Glomerular endothelial cell (primary cell): ENCODE measurements around the gene METTL1. TPM values are rescaled to one million over a fixed set of nuclear protein-coding genes. Genes with fewer than 3 reads are reported as not detected.
"Not testable (repeated sequence)": the region's sequence is repeated elsewhere in the genome, so short reads cannot be mapped to it uniquely, and the experiment has no call there.

ENCODE experiments used
- DNase-seq: peaks from one replicate; pipeline ENCODE4 v3.0.0-alpha.2; 2011; ENCODE audit warnings: low read depth, low spot score; ENCODE audit errors: extremely low read depth
- total RNA-seq: library from RNA; depleted of rRNA; stranded (reverse); fragments of >200 nt; gene quantifications from 2 replicates; pipeline ENCODE4 v1.2.3, GENCODE V29; 2015

Gene METTL1
- total RNA-seq, 1 donor from 2014 or later: 11.3 TPM

GRCh38 chr12:57726151-57726883, 45.6 kb downstream of the METTL1 start:
- DNase-seq: no peak

GRCh38 chr12:57725851-57726150, 46.1 kb downstream of the METTL1 start:
- no peak for DNase-seq

GRCh38 chr12:57724936-57725740, 46.8 kb downstream of the METTL1 start:
- no peak for DNase-seq

- no peak for DNase-seq
Measured at GRCh38 chr12:57724003-57724935, 47.6 kb downstream of the METTL1 start.

GRCh38 chr12:57723630-57723962, 48.3 kb downstream of the METTL1 start:
- DNase-seq: no peak

GRCh38 chr12:57722716-57723629, 48.9 kb downstream of the METTL1 start:
- DNase-seq: no peak

- not testable (repeated sequence) for DNase-seq
Measured at GRCh38 chr12:57721846-57722608, 49.9 kb downstream of the METTL1 start.

GRCh38 chr12:57720606-57721595, 51.0 kb downstream of the METTL1 start:
- no peak for DNase-seq

- no peak for DNase-seq
Measured at GRCh38 chr12:57719777-57720605, 51.9 kb downstream of the METTL1 start.

GRCh38 chr12:57718641-57719528, 53.0 kb downstream of the METTL1 start:
- DNase-seq: no peak

Other genes starting within 250 kb of the METTL1 start
- gene MBD6, start 249.3 kb downstream of the METTL1 start, total RNA-seq: 28.4 and 31.7 TPM in 2 replicates
- 227 and 287 TPM in 2 replicates for gene DCTN2, start 224.9 kb downstream of the METTL1 start, total RNA-seq
- 0.06 and 0.10 TPM in 2 replicates for gene KIF5A, start 222.1 kb downstream of the METTL1 start, total RNA-seq
- gene PIP4K2C, start 180.9 kb downstream of the METTL1 start, total RNA-seq: 7.3 and 9.9 TPM in 2 replicates
- 4.2 and 4.8 TPM in 2 replicates for gene DTX3, start 167.3 kb downstream of the METTL1 start, total RNA-seq
- 1.4 and 2.0 TPM in 2 replicates for gene ARHGEF25, start 160.7 kb downstream of the METTL1 start, total RNA-seq
- 1.1 and 2.9 TPM in 2 replicates for gene B4GALNT1, start 138.9 kb downstream of the METTL1 start, total RNA-seq
- 241 and 260 TPM in 2 replicates for gene OS9, start 78.0 kb downstream of the METTL1 start, total RNA-seq
- 0.47 TPM in 1 of 2 replicates, not detected in the other for gene AGAP2, start 33.4 kb downstream of the METTL1 start, total RNA-seq
- gene TSPAN31, start 27.1 kb downstream of the METTL1 start, total RNA-seq: 38.0 and 57.3 TPM in 2 replicates
- gene CDK4, start 19.8 kb downstream of the METTL1 start, total RNA-seq: 160 and 197 TPM in 2 replicates
- gene MARCHF9, start 17.0 kb downstream of the METTL1 start, total RNA-seq: 6.9 and 8.6 TPM in 2 replicates
- 0.15 and 1.1 TPM in 2 replicates for gene CYP27B1, start 5.0 kb downstream of the METTL1 start, total RNA-seq
- 4.7 and 6.9 TPM in 2 replicates for gene EEF1AKMT3, start 509 bp upstream of the METTL1 start, total RNA-seq
- 25.3 and 27.9 TPM in 2 replicates for gene TSFM, start 10.7 kb upstream of the METTL1 start, total RNA-seq
- gene AVIL, start 46.6 kb upstream of the METTL1 start, total RNA-seq: 0.39 and 0.99 TPM in 2 replicates
- gene CTDSP2, start 74.6 kb upstream of the METTL1 start, total RNA-seq: 100 and 106 TPM in 2 replicates
- gene ATP23, start 169.5 kb upstream of the METTL1 start, total RNA-seq: 6.6 and 7.5 TPM in 2 replicates